SIG-M5 (cell line): Measurements from ENCODE around the gene CALU.

Experiments used
- DNase-seq: peaks from one replicate; lab custom pipeline; 2025; lab: John Stamatoyannopoulos, UW

CALU gene

DNA sequence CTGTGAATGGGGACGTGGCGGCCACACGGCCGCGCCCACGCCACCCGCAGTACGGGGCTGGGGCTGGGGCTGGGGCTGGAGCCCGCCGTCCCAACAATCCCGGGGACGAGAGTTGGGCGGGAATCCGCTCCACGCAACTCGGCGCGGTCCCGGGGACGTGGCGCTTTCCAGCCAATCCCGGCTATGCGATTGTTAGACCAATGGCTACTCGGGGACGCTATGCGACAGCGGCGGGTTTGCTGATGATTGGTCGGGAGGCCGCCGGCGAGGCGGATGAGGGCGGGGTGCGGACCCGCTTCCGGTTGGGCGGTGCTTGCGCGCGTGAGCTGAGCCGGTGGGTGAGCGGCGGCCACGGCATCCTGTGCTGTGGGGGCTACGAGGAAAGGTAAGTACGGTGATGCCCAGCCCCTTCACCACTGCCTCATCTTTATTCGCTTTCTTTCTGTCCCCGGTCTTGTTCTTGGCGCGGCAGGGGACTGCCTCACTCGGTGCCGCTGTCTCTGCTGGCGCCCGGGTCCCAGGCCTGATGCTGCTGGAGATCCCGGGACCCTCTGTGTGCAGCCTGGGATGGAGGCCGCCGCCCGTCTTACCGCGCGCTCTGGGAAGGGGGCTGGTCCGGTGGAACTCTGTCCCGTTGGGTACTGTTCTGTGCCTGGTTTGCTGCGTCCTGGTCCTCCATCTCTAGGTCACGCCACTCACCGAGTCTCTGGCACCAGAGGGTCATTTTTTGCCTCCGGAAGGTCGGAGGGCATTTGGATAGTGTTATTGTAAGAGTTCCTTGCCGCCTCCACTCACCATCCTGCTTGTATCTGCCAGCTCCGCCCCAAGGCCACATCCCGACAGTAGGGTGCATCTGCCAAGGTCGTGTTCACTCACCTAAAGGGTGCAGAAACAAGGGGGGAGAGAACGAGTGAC, at the start of gene CALU:
Gene CALU, plus strand, starts transcription at position 312 of the 915 bp plus-strand sequence. CDS start 9,225 bp downstream, outside the sequence.
- peak; percentile 69 for DNase-seq

DNA sequence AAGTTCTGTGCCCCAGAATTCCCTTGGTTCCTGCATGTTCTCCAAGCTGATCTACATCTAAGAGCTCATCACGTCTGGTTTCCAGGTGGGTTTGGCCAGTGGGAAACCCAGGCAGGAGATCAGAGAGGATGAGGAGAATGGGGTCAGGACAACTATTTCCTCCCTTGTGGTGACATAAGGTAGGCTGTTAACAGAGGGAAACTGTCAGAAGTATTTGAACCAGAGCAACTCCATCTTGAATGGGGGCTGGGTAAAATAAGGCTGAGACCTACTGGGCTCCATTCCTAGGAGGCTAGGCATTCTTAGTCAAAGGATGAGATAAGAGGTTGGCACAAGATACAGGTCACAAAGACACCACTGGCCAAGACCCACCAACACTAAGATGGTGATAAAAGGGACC, 47.9 kb upstream of the CALU start:
- no peak for DNase-seq

DNA sequence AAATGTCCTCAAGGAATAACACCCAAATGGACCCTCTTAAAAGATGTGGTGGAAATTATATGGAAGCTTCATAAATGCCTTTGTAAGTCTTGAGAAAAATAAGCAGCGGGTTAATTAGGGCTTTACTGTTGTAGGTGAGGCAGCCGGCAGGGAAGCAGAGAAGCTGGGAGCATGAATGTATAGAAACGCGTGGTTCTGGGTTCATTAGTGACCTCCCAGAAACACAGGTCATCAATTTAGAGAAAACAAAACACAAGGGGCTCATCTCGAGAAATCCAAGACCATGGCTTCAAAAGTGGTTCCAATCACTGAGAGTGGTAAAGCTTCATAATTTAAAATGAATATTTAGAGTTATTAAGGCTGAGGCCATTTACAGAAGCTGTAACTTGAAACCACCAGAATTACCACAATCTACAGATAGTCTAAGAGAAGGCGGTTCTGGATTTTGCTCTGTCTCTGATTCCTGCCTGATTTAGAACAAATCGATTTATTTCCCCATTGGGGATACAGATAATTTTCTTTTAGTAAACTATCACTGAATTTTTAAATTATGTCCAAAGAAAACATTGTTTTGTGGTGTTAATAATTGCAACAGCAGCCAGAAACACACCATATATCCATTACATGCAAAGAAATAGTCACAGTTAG, 46.4 kb upstream of the CALU start:
- DNase-seq: no peak

GRCh38 chr7:128693373-128694015, 45.7 kb upstream of the CALU start:
- DNase-seq: no peak

GRCh38 chr7:128694738-128695137, 44.4 kb upstream of the CALU start:
- no peak for DNase-seq

DNA sequence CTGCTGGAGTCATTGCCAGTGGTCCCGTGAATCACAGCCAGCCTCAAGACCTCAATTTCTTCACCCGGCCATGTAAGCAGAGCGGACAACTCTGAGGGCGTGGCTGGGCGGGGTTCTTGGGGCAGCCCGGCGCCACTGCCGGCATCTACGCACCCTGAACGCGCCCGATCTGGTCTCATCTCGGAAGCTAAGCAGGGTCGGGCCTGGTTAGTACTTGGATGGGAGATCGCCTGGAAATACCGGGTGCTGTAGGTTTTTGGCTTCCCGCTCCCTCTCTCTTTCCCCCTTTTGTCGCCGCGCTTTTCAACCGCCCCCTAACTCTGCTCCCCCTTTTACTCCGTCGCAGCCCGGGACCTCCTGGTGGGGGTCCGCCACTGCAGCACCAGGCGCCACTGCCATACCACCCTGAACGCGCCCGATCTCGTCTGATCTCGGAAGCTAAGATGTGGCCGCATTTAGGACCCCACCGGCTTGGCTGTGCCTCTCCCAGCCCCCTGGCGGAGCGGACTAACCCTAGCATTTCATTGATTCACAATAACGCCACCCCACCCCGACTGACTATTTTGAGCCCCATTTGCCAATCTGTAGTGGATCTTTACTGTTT, 41.8 kb upstream of the CALU start:
- peak; percentile 40 for DNase-seq

DNA sequence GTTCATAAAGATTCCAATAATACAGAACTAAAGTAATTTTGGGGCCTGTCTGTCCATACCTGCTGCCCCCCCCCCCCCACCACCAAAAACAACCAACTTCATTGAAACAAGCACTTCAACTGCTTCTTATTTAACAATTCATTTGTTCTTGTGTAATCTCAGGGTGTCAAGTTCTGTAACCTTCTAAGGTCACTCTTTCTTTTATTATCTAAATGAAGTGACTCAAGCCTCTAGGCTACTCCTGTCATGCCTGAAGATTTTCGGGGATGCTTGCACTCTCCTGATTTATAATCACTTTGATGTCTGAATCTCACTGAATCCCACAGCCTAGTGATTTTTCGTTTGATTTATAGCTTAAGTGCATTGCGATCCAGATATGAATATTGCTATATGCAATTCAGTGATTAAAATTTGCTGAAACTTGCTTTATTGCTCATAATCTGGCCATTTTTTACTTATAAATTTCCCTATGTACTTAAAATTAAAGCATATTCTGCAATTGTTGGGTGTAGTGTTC, 39.9 kb upstream of the CALU start:
- DNase-seq: no peak

GRCh38 chr7:128699895-128700294, 39.3 kb upstream of the CALU start:
- no peak for DNase-seq

GRCh38 chr7:128701062-128701785, 37.9 kb upstream of the CALU start:
- DNase-seq: no peak

DNA sequence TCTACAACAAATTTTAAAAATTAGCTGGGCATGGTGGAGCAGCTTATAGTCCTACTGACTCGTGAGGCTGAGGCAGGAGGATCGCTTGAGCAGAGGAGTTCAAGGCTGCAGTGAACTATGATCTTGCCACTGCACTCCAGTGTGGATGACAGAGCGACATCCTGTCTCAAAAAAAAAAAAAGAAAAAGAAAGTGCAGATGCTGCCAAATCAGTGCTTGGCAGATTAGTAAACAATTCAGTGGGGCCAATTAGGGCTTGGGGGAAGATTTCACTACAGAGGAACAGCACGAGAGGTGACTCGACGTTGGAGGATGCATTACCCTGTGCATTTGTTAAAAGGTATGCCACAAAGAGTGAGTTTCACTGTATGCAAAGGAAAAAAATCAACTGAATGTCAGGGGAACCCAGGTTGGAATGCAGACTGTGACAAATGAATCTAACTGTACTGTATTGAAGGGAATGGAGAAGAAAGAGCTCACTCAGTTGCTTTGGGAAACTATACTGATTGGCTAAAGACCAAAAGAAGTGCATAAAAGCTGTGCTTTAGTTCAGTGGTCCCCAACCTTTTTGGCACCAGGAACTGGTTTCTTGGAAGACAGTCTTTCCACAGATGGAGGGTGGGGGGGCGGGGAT, 35.4 kb upstream of the CALU start:
- no peak for DNase-seq

GRCh38 chr7:128705891-128706333, 33.2 kb upstream of the CALU start:
- DNase-seq: no peak

- DNase-seq: no peak
Observed at GRCh38 chr7:128707752-128708151, 31.4 kb upstream of the CALU start.

DNA sequence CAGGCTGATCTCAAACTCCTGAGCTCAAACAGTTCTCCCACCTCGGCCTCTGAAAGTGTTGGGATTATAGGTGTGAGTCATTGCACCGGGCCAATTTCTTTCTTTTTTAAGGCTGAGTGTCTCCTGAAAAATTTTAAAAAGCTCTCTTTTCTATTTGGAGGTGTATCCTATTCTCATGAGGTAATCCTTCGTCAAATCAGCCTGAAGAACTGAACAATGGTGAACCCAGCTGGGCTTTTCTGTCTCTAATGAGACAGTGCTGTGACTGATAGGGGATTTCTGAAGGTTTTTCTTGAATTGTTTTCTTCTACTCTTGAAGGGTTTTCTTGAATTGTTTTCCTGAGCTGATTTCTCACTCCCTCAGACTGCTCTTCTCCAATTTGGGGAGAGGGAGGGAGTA, 30.9 kb upstream of the CALU start:
- DNase-seq: no peak

DNA sequence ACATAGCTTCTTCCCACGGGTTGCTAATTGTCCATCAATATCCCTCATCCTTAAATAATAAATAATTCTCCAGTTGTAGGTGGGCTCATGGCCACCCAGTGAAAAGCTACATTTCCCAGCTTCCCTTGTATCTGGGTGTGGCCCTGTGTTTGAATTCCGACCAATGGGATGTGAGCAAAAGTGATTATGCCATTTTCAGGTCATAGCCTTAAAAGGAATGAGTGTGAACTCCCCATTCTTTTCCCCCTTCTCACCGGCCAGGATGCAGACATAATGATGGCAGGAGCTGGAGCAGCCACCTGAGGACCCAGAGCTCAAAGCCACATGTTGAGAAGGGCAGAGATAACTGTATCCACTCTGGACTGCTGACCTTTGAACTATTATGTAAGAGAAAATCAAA, 30.3 kb upstream of the CALU start:
- no peak for DNase-seq

- no peak for DNase-seq
Observed at GRCh38 chr7:128710481-128710880, 28.7 kb upstream of the CALU start.

DNA sequence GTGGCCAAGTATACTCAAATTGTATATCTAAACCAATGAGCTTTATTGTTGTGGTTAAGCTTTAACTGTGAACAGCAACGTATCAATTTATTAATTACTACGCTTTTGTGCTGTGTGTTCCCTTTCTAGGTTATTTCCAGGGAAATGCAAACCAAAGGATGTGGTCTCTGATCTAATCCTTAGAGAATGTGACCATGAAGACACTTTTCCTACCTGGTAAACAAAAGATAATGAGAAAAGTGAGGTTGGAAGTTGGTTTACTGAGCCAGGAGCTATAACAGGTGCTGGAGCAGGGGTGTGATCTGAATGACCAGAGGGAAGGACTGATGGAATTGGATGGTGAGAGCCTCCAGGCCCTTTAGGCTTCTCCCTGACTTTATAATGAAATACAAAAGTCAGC, 25.4 kb upstream of the CALU start:
- no peak for DNase-seq

- no peak for DNase-seq
Observed at GRCh38 chr7:128714701-128715495, 24.3 kb upstream of the CALU start.

DNA sequence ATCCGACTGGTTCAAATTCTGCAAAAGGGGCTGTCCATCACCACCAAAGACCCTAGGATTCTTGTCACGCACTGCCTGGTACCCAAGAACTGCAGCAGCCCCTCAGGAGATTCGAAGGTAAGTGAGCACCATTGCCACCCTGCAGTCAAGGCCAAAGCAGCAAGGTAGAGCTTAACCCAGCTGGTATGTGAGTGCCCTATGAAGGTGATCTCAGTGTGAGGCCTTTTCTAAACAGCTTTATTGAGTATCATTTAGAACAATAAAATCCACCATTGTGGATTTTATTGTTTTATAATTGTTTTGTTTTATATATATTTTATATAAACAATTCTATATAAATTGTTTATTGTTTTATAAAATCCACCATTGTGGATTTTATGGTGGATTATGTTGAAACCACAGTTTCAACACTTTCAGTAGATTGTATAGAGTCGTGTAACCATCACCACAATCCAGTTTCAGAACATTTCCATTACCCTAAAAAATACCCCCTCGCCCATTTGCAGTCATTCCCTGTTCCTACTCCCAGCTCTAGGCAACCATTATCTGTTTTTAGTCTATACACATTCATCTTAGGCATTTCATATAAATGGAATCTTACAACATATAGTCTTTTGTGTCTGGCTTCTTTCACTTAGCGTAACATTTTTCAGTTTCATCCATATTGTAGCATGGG, 20.1 kb upstream of the CALU start:
- no peak for DNase-seq

DNA sequence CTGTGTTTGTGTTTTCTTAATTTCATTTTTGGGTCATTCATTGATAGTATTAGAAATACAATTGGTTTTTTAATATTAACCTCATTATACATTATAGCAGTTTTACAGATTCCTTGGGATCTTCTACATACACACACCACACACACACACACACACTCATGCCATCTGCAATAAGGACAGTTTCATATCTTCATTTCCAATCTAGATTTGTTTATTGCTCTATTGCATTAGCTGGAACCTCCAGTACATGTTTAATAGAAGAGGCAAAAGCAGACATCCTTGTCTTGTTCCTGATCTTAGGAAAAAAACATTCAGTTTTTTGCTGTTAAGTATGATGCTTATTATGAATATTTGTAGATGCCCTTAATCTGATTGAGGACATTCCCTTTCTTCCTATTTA, 17.8 kb upstream of the CALU start:
- no peak for DNase-seq

DNA sequence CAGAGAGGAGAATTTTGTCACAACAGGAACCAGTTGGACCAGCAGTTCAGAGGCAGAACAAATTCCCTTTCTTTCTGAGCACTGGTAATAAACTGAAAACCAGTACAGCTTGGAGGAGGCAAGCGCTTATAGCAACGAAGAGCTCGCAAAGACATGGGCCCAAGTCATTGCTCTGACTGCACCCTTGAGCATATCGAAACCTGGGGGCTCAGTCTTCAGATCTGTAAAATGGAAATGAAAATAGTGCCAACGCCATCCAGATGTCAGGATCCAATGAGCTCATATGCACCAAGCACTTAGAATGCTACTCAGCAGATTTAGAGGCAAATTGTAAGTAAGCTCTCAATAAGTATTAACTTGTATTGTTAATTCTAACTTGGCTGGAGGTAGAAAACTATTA, 14.4 kb upstream of the CALU start:
- no peak for DNase-seq
